PC-3 (cell line): ENCODE measurements around the gene GPHA2. TPM values are rescaled to one million over a fixed set of nuclear protein-coding genes. Genes with fewer than 3 reads are reported as not detected.

Experiments
- ATAC-seq: fragments of 200-7000 bp; cut with Tn5 transposase; 2 replicates; pipeline ENCODE4 v1.9.1; 2020; ENCODE audit warnings: mild to moderate bottlenecking, moderate library complexity
- BruUV-seq: library from RNA; stranded (reverse); fragments of 400-500 nt; replicated peaks from 2 replicates; lab custom pipeline; 2021; lab: Mats Ljungman, UMichigan
- CTCF ChIA-PET: fragments of 300-600 bp; sonication (Branson Sonifier 250); formaldehyde crosslinking; loops from one replicate; lab custom pipeline; 2022; ENCODE audit warnings: antibody characterized with exemption; lab: Charles Lee
- POLR2A ChIA-PET: fragments of 300-600 bp; sonication (Branson Sonifier 250); formaldehyde crosslinking; loops from one replicate; lab custom pipeline; 2022; ENCODE audit warnings: antibody characterized with exemption; ENCODE audit not compliant: unreplicated experiment; lab: Charles Lee
- DNase-seq: peaks from one replicate; pipeline ENCODE4 v3.0.0-alpha.2; 2015
- H2AFZ ChIP-seq: fragments of 300-600 bp; sonication (generic); 2 replicates; pipeline ENCODE4 v1.6.0; 2016; ENCODE audit warnings: antibody characterized with exemption, low read length
- H3F3A ChIP-seq: fragments of 300-600 bp; sonication (generic); one replicate; pipeline ENCODE4 v1.6.0; 2017; ENCODE audit warnings: antibody characterized with exemption, low read length, control low read depth, mild to moderate bottlenecking; ENCODE audit not compliant: unreplicated experiment
- H3K27ac ChIP-seq: fragments of 300-600 bp; sonication (generic); 2 replicates; pipeline ENCODE4 v1.5.1; 2016; ENCODE audit warnings: mild to moderate bottlenecking, low read length
- H3K27me3 ChIP-seq: fragments of 300-600 bp; sonication (generic); 2 replicates; pipeline ENCODE4 v1.6.1; 2016; ENCODE audit warnings: low read length, mixed read lengths
- H3K36me3 ChIP-seq: fragments of 300-600 bp; sonication (generic); 2 replicates; pipeline ENCODE4 v1.6.1; 2016; ENCODE audit warnings: low read depth, mixed run types, low read length, mixed read lengths
- H3K4me1 ChIP-seq: fragments of 300-600 bp; sonication (generic); 2 replicates; pipeline ENCODE4 v1.5.1; 2016; ENCODE audit warnings: low read length; ENCODE audit not compliant: insufficient read depth
- H3K4me2 ChIP-seq: fragments of 300-600 bp; sonication (generic); 2 replicates; pipeline ENCODE4 v1.6.0; 2016; ENCODE audit warnings: low read length
- H3K4me3 ChIP-seq: fragments of 300-600 bp; sonication (generic); 2 replicates; pipeline ENCODE4 v1.5.1; 2016; ENCODE audit warnings: mild to moderate bottlenecking, low read length, mixed read lengths
- H3K79me2 ChIP-seq: fragments of 300-600 bp; sonication (generic); 2 replicates; pipeline ENCODE4 v1.6.1; 2017; ENCODE audit warnings: low read length, mixed read lengths
- H3K9ac ChIP-seq: fragments of 300-600 bp; sonication (generic); 2 replicates; pipeline ENCODE4 v1.6.0; 2016; ENCODE audit warnings: mild to moderate bottlenecking, low read length
- H3K9me2 ChIP-seq: fragments of 300-600 bp; sonication (generic); replicated peaks from 2 replicates; pipeline ENCODE4 v1.6.1; 2016; ENCODE audit warnings: mixed run types, low read length, mixed read lengths
- H3K9me3 ChIP-seq: fragments of 300-600 bp; sonication (generic); 2 replicates; pipeline ENCODE4 v1.6.1; 2016; ENCODE audit warnings: low read length, mixed read lengths
- H4K20me1 ChIP-seq: fragments of 300-600 bp; sonication (generic); 2 replicates; pipeline ENCODE4 v1.6.1; 2016; ENCODE audit warnings: low read length, mixed read lengths
- EZH2 ChIP-seq: fragments of 300-600 bp; sonication (generic); IDR thresholded peaks from one replicate; pipeline ENCODE4 v1.6.1; 2017; ENCODE audit warnings: antibody characterized with exemption, mild to moderate bottlenecking, low read length; ENCODE audit not compliant: unreplicated experiment
- EZH2phosphoT487 ChIP-seq: fragments of 300-600 bp; sonication (generic); IDR thresholded peaks from 2 replicates; pipeline ENCODE4 v1.6.1; 2018; ENCODE audit warnings: mild to moderate bottlenecking, antibody characterized with exemption, low read length, borderline replicate concordance
- intact Hi-C: fragments of 100-400 bp; cut with micrococcal nuclease; formaldehyde crosslinking; loops from 2 replicates; pipeline ENCODE4 v1.9.0; 2023
- total RNA-seq: library from RNA; depleted of rRNA; stranded (reverse); fragments of >200 nt; gene quantifications from 2 replicates; pipeline ENCODE4 v1.2.3, GENCODE V29; 2014
- TF ChIP-seq, protein P1 (sequence below): fragments of 300-600 bp; sonication (generic); conservative IDR thresholded peaks from 2 replicates; pipeline ENCODE4 v1.5.1; 2017; ENCODE audit warnings: antibody characterized with exemption, low read depth, mild to moderate bottlenecking, low read length

GPHA2 gene
- total RNA-seq, 1 experiment from 2014 or later, result not detected

DNA sequence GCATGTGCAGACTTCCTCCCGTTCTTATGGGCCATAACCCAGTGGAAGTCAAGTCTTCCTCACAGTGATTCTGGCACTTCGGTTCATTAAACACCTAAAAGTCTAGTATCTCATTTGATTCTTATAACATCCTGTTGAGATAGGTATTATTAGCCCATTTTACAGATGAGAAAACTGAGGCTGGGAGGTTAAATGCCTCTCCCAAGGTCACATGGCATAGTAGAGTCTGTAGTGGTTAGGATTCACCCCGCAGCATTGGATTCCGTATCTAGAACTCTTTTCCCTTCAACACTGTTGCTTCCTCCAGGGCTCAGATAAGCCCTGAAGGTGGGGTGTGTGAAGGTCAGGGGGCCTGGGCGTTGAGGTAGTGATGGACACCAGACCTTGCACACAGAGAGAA is 3.4 kb downstream of the GPHA2 start:
- POLR2A ChIA-PET, result no interaction called here
- BruUV-seq, result no TSS peak
- Histone ChIP-seq H3K27me3 (no peaks in the 10 kb centered on the region), H2AFZ (no peak overlapping the region), H3K4me2 (no peak overlapping the region), H3K9ac (no peak overlapping the region), H3K36me3 (peaks cover 10% of the 10 kb centered on the region), H4K20me1 (no peaks in the 10 kb centered on the region), H3K79me2 (no peaks in the 10 kb centered on the region), H3K9me3 (no peaks in the 10 kb centered on the region), H3K9me2 (no peaks in the 10 kb centered on the region), H3K4me3 (no peak overlapping the region), H3K4me1 (no peaks in the 10 kb centered on the region), H3K27ac (no peak overlapping the region), H3F3A (no peaks in the 10 kb centered on the region)
- ATAC-seq, result no peak
- TF ChIP-seq EZH2, result no peak
- TF ChIP-seq, protein P1, sequence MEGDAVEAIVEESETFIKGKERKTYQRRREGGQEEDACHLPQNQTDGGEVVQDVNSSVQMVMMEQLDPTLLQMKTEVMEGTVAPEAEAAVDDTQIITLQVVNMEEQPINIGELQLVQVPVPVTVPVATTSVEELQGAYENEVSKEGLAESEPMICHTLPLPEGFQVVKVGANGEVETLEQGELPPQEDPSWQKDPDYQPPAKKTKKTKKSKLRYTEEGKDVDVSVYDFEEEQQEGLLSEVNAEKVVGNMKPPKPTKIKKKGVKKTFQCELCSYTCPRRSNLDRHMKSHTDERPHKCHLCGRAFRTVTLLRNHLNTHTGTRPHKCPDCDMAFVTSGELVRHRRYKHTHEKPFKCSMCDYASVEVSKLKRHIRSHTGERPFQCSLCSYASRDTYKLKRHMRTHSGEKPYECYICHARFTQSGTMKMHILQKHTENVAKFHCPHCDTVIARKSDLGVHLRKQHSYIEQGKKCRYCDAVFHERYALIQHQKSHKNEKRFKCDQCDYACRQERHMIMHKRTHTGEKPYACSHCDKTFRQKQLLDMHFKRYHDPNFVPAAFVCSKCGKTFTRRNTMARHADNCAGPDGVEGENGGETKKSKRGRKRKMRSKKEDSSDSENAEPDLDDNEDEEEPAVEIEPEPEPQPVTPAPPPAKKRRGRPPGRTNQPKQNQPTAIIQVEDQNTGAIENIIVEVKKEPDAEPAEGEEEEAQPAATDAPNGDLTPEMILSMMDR, result no peak
- no peak for TF ChIP-seq EZH2phosphoT487
- CTCF ChIA-PET, result interaction anchor here (0.6 kb wide), 1 partner anchor 15 kb away, joined by 5 read pairs; no protein-coding TSS in a partner anchor
- intact Hi-C loops, result no loop called here
- DNase-seq, result no peak

DNA sequence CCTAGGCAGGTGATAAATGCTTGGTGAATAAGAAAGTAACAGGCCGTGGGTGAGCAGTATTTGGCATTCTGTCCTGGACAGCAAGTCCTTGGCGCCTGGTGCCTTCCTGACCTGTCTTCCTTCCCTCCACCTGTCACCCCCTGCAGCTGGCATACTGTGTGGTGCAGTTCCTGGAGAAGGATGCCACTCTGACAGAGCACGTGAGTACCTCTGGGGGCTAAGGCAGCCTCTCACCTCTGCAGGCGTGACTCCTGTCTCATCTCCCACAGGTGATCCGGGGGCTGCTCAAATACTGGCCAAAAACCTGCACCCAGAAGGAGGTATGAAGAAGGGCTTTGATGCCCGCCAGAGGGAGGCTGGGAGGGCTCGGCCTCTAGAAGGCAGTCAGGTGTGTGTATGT is 4.4 kb downstream of the GPHA2 start:
- Histone ChIP-seq H3K36me3 (peaks cover 10% of the 10 kb centered on the region), H3K9ac (no peak overlapping the region), H2AFZ (no peak overlapping the region), H3K79me2 (no peaks in the 10 kb centered on the region), H3K9me3 (no peaks in the 10 kb centered on the region), H3K9me2 (no peaks in the 10 kb centered on the region), H3K4me3 (no peak overlapping the region), H3K4me2 (no peak overlapping the region), H3K27ac (no peak overlapping the region), H3K4me1 (no peaks in the 10 kb centered on the region), H3K27me3 (no peaks in the 10 kb centered on the region), H4K20me1 (no peaks in the 10 kb centered on the region), H3F3A (no peaks in the 10 kb centered on the region)
- intact Hi-C loops, result no loop called here
- ATAC-seq, result no peak
- ChIA-PET CTCF (no interaction called here), POLR2A (no interaction called here)
- no peak for DNase-seq
- BruUV-seq, result no TSS peak
- TF ChIP-seq, protein P1, result no peak
- TF ChIP-seq EZH2 (no peak), EZH2phosphoT487 (no peak)

DNA sequence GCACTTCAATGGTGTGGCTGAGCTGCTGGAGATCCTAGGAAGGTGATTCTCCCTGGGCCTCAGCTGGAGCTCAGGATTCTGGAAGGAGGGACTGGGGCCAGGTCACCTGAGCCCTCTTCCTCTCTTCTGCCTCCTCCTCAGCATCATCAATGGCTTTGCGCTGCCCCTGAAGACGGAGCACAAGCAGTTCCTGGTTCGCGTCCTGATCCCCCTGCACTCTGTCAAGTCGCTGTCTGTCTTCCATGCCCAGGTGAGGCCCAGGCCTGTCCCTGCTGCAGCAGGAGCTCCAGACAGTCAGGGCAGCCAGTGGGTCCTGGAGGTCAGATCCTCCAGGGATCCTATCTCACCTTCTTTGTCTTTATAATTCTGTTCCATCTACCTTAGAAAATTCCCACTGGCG is 5.4 kb downstream of the GPHA2 start:
- CTCF ChIA-PET, result no interaction called here
- H3K4me2 ChIP-seq, result no peak overlapping the region
- peaks cover 10% of the 10 kb centered on the region for H3K36me3 ChIP-seq
- H3K4me1 ChIP-seq, result peaks cover 1% of the 10 kb centered on the region; the same call in 1 of the 2 replicates
- H3F3A ChIP-seq, result no peaks in the 10 kb centered on the region
- H3K27me3 ChIP-seq, result no peaks in the 10 kb centered on the region
- POLR2A ChIA-PET, result no interaction called here
- TF ChIP-seq EZH2phosphoT487, result no peak
- TF ChIP-seq, protein P1, result no peak
- no peak for TF ChIP-seq EZH2
- no peak overlapping the region for H3K27ac ChIP-seq
- H3K9me3 ChIP-seq, result no peaks in the 10 kb centered on the region
- no peaks in the 10 kb centered on the region for H3K9me2 ChIP-seq
- no peak overlapping the region for H3K4me3 ChIP-seq
- H3K79me2 ChIP-seq, result no peaks in the 10 kb centered on the region
- no peaks in the 10 kb centered on the region for H4K20me1 ChIP-seq
- no peak for ATAC-seq
- intact Hi-C loops, result no loop called here
- DNase-seq, result no peak
- H3K9ac ChIP-seq, result no peak overlapping the region
- no peak overlapping the region for H2AFZ ChIP-seq
- BruUV-seq, result no TSS peak
